Astrocyte of the cerebellum (primary cell): Measurements from ENCODE around the gene DHX29.

Experiments
- DNase-seq: peaks from one replicate; pipeline ENCODE4 v3.0.0-alpha.2; 2011; ENCODE audit warnings: low read depth
- H3K4me3 ChIP-seq: 2 replicates; pipeline ENCODE4 v1.5.1; 2011; ENCODE audit warnings: mild to moderate bottlenecking, low read depth, low read length, moderate library complexity
- CTCF ChIP-seq: IDR thresholded peaks from 2 replicates; pipeline ENCODE4 v1.5.1; 2012; ENCODE audit warnings: low read length, low read depth, moderate library complexity, mild to moderate bottlenecking; ENCODE audit errors: missing control alignments
- in situ Hi-C: cut with HindIII; loops from 2 replicates; pipeline ENCODE4 v1.10.0; 2017; ENCODE audit warnings: low sequenced_read_pairs

DHX29 gene

GRCh38 chr5:55304584-55304983 is 2.9 kb downstream of the DHX29 start:
- DNase-seq = no peak
- in situ Hi-C loops = no loop called here
- TF ChIP-seq CTCF = no peak
- no peak overlapping the region for H3K4me3 ChIP-seq

GRCh38 chr5:55303238-55303690 is 4.2 kb downstream of the DHX29 start:
- DNase-seq = peak; percentile 85
- H3K4me3 ChIP-seq = no peak overlapping the region
- in situ Hi-C loops = no loop called here

GRCh38 chr5:55300890-55301289 is 6.6 kb downstream of the DHX29 start:
- H3K4me3 ChIP-seq = no peak overlapping the region
- TF ChIP-seq CTCF = no peak
- DNase-seq = no peak
- in situ Hi-C loops = no loop called here

More at GRCh38 chr5:55303238-55303690, 4.2 kb downstream of the DHX29 start:
- TF ChIP-seq CTCF = no peak

GRCh38 chr5:55294935-55295334 is 12.6 kb downstream of the DHX29 start:
- no peak overlapping the region for H3K4me3 ChIP-seq
- DNase-seq = no peak
- no peak for TF ChIP-seq CTCF
- in situ Hi-C loops = no loop called here

- TF ChIP-seq CTCF = no peak
- in situ Hi-C loops = no loop called here
- DNase-seq = no peak
- H3K4me3 ChIP-seq = no peak overlapping the region
Observed at GRCh38 chr5:55290991-55291390, 16.5 kb downstream of the DHX29 start.

- no peak for TF ChIP-seq CTCF
- DNase-seq = no peak
- H3K4me3 ChIP-seq = no peak overlapping the region
- in situ Hi-C loops = no loop called here
Observed at GRCh38 chr5:55289808-55290207, 17.7 kb downstream of the DHX29 start.
